Stimulated activated CD4-positive, alpha-beta T cell treated with anti-CD3 and anti-CD28 coated beads, Interleukin-1b, Interleukin-23, amount 100 ng/mL, for 48 hours (primary cell): ENCODE measurements around the gene LRP3.
"Not testable (repeated sequence)": the region's sequence is repeated elsewhere in the genome, so short reads cannot be mapped to it uniquely, and the experiment has no call there.

Source experiments
- DNase-seq: peaks from one replicate; pipeline ENCODE4 v3.0.0-alpha.2; 2020

The LRP3 gene

DNA sequence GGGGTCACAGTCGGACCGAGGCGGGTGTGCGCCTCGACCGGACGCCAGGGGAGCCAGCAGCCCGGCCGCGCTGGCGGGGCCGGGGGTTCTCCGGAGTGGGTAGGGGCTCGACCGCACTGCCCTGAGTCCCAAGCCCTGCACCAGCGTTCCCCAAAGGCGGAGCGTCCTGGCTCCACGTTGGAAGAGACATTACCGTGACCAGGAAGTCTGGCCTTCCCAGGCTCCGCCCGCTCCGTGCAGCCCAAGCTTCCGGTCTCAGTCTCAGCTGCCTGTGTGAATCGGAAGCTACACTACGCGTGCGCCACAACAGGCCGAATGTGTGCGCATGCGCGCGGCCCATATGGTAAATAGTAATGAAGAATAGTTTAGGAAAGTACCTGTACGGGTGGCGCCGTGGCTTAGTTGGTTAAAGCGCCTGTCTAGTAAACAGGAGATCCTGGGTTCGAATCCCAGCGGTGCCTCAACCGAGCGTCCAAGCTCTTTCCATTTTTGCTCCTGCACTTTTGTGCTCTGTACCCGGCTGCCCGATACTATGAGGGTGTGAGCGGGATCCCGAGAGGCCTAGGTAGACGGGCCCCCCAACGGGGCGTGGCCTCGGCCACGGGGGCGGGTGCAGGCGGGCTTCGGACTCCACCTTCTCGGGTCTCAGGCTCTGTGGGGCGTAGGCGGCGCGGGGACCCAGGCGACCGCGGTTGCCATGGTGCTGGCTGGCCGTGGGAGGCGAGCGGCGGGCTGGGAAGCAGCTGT lies 17.3 kb upstream of the LRP3 start:
- DNase-seq: peak; percentile 98

DNA sequence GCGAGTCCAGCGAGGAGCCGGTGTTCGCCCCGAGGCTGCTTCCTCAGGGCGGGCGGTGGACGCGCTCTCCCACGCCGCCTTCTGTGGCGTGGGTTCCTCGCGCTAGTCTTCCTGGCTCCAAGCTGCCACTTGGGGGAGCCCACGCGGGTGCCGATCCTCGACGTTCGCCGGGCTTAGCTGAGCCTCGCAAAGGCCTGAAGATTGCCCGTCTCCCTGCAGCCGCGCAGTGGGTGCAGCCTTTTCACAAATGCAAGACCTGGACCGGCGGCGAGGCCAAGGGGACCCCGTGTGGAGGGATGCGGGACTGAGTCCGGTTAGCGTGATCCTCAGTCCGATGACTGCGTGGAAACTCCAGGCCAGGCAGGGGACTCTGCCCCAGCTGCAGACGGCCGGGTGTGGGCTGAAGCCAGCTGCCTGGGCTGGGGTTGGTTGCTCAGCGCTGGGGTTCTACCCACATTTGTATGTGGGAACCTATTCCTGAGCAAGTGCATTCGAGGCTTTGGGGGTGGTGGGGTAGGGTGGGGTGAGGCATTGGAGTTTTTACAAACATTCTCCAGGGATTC lies 16.6 kb upstream of the LRP3 start:
- peak; percentile 66 for DNase-seq

DNA sequence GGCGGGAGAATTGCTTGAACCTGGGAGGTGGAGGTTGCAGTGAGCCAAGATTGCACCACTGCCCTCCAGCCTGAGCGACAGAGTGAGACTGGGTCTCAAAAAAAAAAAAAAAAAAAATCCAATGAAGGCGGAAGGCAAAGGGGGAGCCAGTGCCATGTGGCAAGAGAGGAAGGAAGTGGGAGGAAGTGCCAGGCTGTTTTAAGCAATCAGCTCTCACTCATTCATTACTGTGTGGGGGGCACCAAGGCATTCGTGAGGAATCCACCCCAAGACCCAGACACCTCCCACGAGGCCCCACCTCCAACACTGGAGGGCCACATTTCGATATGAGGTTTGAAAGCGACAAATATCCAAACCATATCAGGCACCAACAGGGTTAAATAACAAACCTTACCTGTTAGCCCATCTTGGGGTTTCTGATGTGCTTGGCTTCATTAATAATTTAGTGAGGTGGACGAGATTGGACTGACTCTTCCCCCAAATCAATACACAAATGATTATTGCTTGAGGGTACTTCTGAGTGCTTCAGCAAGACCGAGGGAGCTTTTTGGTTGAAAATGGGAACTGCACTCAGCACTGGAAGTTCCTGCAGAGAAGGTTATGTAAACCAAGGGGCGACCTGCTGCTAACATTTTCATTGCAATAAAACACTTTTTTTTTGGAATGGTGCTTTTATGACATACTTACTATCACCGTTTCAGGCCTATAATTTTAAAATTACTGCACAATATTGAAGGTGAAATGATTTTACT lies 7.5 kb upstream of the LRP3 start:
- no peak for DNase-seq

DNA sequence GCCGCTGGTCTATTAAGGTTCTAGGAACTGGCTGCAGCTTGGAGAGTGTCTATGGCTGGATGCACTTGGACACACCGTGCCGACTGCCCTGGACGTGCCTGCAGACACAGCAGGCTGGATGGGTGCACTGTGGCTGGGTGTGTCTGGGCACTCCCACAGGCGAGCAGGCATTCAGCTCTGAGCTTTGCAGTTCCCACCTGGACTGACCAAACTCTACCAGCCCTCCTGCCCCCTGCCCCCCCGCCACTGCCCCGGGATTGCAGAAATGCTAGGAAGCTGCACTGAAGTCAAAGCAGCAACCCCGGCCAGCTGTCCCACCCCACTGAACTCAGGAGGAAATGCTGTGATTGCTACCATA lies 7.0 kb upstream of the LRP3 start:
- DNase-seq: no peak

DNA sequence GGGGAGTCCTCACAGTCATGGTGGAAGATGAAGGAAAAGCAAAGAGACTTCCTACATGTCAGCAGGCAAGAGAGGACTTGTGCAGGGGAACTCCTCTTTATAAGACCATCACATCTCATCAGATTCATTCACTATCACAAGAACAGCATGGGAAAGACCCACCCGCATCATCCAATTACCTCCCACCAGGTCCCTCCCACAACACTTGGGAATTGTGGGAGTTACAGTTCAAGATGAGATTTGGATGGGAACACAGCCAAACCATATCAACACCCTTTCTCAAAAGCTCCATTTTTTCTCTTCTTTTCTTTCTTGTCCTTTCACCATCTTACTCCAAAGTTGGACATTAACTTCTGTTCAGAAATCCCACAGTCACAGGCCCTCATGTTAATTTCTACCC lies 4.7 kb upstream of the LRP3 start:
- DNase-seq: no peak

DNA sequence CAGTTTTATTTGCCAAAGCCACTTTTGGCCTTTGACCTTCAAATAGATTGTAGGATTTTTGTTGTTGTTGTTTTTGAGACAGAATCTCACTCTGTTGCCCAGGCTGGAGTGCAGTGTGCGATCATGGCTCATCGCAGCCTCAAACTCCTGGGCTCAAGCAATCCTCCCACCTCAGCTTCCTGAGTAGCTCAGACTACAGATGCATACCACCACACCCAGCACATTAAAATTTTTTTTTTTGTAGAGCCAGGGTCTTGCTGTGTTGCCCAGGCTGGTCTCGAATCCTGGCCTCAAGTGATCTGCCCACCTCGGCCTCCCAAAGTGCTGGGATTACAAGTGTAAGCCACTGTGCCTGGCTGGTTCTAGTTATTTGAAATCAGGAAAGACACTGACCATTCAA lies 3.0 kb upstream of the LRP3 start:
- not testable (repeated sequence) for DNase-seq

DNA sequence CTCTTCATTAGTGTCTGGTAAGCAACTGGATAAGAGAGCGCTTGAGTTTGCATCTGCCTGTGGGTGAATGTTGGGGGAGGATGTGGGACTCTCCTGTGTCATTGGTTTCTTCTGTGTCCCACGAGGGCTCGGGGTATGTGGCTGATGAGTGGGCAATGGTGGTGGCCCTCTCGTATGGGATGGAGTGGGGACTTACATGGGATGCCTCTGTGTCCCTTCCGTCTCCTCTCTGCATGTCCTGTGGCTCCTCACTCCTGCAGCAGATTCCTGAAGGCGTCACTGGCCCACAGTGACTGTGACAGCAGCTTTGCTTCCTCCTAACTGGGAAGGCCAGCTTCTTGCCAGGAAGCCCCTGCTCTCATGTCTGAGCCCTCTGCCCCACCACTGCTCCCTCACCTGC lies 2.6 kb upstream of the LRP3 start:
- DNase-seq: no peak

DNA sequence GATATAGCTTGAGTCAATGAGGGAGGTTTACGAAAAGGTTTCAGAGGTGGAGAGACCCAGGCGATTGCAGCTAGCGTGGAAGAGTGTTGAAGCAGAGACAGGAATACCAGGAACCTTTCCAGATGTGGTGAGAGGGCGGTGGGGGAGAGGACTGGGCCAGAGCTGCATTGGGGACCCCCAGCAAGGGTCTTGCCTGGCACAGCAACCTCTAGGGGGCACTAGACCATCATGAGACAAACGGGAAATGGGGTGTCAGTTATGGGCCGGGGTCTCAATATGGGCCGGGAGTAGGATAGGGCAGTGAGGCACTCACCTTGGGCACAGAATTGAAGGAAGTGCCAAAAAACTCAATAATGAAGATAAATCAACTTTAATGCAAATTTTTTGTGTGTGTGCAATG lies 2.1 kb upstream of the LRP3 start:
- DNase-seq: no peak

- no peak for DNase-seq
These were observed 763 bp upstream of the LRP3 start for GRCh38 chr19:33193269-33193864.

GRCh38 chr19:33194532-33194885 lies 379 bp downstream of the LRP3 start:
- DNase-seq: no peak

GRCh38 chr19:33194886-33195644 lies 935 bp downstream of the LRP3 start:
- no peak for DNase-seq

DNA sequence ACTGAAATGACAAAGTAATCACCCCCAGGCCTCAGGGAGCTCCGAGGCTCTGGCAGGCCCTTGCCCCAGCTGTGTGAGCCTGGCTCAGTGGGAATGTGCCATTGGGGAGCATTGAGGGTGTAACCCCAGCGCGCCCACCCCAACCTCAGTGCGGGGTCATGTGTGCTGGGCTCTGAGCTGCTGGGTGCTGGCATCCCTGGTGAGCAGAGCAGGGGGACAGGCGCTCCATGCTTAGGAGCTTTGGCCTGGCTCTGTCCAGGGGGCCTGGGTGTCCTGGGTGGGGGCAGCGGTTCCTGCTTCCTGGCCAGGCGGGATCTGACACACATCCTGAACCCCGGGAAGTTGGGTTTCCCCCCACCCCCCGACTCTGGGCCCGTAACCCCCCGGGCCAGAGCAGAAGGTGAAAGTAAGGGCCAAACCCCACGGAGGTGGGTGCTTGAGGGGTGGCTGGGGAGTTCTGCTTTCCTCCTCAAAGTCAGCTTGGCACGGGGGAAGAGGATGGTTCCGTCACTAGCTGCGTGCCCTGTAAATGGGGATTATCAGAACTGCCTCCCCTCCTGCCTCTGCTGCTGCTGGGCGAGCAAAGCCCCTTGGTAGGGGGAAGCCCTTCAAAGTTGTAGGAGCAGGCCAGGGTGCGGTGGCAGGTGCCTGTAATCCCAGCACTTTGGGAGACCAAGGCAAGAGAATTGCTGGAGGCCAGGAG lies 1.7 kb downstream of the LRP3 start:
- DNase-seq: no peak

DNA sequence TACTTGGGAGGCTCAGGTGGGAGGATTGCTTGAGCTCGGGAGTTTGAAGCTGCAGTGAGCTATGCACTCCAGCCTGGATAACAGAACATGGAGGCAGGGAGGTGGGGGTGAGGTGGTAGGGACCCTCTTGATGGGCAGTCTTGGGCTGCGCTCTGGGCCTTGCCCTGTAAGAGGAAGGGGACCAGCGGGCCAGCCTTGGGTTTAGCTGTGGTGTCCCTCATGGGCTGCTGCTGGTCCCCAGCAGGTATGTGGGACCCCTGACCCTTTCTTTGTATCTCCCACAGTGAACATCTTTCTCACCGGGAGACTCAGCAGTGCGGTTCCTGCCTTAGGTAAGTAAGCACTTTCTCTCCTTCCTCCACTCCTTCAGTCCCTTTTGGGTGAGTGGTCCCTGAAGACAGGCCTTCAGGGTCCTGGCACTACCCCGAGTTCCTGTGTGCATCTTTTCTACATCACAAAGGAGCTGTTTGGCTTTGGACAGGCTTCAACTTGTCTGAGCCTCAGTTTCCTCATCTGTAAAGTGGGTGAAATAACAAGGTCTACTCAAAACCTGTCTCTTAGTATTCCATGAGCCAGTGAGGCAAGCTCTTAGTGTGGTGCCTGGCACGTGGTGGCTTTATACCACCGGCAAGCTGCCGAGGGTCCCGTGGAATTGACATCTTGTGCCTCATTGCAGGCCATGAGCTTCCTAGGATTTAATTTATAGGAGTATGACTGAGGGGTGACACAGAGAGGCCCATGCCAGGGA lies 2.5 kb downstream of the LRP3 start:
- DNase-seq: no peak

GRCh38 chr19:33197591-33198000 lies 3.5 kb downstream of the LRP3 start:
- no peak for DNase-seq

- no peak for DNase-seq
These were observed 4.0 kb downstream of the LRP3 start for GRCh38 chr19:33198169-33198568.

DNA sequence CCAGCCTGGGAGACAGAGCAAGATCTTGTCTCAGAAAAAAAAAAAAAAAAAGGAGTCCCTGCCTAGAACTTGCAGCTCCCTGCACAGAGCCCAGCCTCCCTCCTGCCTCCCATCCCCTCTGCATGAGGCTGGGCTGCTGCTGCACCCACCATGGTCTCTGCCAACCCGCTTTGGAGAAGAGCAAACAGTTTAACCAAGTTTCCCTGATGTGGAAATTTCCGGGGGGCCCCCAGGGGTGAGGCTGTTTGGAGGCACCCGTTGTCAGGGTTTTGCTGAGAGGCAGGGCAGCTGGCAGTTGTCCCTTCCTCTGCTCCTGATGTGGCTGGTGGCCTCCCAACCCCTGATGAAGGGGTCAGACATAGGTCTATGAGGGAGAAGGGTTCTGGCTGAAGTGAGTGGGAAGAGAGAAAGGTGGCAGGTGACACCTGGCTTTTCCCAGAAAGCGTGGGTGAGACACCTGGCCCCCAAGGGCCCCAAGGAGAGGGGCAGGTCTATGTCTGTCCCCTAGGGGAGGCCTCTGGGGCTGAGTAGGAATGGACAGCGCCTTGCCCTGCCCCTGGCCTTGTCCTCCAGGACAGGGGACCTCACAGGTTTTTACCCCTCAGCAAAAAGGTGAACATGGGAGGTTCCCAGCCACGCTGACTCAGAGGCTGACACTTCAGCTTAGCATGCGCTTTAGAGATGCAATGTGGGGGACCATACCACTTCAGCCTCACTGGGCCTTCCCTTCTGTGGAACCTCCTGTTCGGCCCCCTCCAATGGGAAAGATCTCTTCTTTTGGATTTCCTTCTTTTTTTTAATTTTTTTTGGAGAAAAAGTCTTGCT lies 5.5 kb downstream of the LRP3 start:
- DNase-seq: no peak

GRCh38 chr19:33201473-33201872 lies 7.3 kb downstream of the LRP3 start:
- DNase-seq: no peak

DNA sequence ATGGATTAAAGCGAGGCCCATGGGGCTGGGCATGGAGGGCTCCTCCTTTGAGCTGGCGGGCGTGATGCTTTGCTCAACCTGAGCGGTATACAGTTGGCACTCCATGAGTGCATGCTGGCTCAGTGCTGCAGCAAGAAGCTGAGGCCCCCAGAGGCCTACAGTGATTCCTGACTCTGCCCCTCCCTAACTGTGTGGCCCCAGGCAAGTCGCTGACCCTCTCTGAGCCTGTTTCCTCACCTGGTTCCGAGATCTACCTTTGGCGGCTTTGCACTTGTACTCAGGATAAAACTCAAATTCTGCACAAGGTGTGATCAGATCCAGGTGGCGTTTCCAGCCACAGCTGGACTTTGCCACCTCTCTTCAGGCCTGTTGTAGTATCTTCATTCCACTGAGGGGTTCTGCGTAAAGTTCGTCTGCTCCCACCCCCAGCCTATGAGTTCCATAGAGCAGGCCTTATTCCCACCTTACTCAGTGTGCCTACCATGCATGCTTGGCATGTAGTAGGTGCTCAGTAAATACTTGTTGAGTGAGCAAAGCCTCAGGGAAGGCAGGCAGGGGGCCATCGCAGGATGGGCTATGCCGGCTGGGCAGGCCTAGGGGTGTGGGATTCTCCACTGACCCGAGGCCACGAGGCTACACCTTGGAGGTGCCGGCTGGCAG lies 7.9 kb downstream of the LRP3 start:
- DNase-seq: no peak

DNA sequence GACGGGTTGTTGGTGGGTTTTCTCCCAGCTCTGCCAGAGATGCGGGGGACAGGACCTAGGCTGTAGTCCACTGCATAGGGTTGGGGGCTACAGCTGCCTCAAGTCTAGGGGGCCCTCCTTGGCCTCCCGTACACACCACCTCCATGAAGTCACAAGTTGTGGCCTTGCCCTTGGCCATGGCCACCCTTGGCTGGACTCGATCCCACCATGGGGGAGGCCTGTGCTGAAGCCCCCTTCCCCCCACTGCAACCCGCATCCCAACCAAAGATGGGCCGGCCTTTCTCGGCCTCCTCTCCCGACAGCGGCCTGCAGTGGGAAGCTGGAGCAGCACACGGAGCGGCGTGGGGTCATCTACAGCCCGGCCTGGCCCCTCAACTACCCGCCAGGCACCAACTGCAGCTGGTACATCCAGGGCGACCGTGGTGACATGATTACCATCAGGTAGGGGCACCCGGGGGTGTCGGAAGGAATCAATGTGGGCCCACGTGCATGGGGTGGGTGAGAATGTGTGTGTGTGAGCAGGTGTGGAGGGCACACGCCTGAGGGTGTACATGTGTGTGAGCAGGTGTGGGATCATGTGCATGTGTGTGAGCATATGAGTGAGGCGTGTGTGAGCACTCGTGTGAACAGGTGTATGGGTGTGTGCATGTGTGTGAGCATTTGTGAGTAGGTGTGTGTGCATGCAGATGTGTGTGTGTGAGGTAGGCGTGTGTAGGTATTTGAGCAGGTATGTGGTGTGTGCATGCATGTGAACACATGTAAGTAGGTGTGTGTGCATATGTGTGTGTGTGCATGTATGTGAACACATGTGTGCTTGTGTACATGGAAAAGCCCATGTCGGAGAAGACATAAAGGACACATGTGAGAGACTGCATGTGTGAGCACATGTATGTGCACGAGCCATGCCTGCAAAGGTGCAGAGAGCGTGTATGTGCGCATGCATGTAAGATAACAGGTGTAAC lies 8.7 kb downstream of the LRP3 start:
- DNase-seq: no peak
